Measurements from ENCODE around the gene FRMD8. TPM values are rescaled to one million over a fixed set of nuclear protein-coding genes. Genes with fewer than 3 reads are reported as not detected.

FRMD8 gene
- total RNA-seq, 3 donors from 2014 or later, result 22.9 to 57.0 (median 49.0) TPM

DNA sequence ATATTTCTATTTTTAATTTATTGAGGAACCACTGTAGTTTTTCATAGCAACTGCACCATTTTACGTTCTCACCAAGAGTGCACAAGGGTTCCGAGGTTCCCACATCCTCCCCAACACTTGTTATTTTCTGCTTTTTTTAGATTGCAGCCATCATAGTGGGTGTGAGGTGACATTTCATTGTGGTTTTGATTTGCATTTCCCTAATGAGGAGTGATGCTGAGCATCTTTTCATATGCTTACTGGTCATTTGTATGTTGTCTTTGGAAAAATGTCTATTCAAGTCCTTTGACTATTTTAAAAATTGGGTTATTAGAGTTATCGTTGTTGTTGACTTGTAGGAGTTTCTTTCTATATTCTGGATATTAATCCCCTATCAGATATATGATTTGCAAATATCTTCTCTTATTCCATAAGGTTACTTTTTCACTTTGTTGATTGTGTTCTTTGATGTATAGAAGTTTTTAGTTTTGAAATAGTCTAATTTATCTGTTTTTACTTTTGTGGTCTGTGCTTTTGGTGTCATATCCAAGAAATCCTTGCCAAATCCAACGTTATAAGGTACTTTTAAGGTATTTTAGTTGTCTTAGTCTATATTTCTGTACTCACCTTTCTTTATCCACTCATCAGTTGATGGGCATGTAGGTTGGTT is 45.1 kb downstream of the FRMD8 start:
- peak in 1 of 2 donors; percentile 18 for DNase-seq (ENCODE audit: low spot score in 2 of 2)
- Histone ChIP-seq H3K36me3 (no peaks in the 10 kb centered on the region), H3K27ac (peak overlapping the region in 1 of 2 donors; percentile 31), H3K27me3 (no peaks in the 10 kb centered on the region), H3K4me3 (peak overlapping the region in 1 of 3 donors; percentile 11), H3K4me1 (peaks cover 0 to 4% of the 10 kb centered on the region in 2 donors), H3K9me3 (no peaks in the 10 kb centered on the region)
- TF ChIP-seq POLR2AphosphoS5 (IDR thresholded peaks at IDR 0.05) (peak in 1 of 3 donors; percentile 51), POLR2A (IDR thresholded peaks at IDR 0.05) (no peak)
- TF ChIP-seq, protein P1, sequence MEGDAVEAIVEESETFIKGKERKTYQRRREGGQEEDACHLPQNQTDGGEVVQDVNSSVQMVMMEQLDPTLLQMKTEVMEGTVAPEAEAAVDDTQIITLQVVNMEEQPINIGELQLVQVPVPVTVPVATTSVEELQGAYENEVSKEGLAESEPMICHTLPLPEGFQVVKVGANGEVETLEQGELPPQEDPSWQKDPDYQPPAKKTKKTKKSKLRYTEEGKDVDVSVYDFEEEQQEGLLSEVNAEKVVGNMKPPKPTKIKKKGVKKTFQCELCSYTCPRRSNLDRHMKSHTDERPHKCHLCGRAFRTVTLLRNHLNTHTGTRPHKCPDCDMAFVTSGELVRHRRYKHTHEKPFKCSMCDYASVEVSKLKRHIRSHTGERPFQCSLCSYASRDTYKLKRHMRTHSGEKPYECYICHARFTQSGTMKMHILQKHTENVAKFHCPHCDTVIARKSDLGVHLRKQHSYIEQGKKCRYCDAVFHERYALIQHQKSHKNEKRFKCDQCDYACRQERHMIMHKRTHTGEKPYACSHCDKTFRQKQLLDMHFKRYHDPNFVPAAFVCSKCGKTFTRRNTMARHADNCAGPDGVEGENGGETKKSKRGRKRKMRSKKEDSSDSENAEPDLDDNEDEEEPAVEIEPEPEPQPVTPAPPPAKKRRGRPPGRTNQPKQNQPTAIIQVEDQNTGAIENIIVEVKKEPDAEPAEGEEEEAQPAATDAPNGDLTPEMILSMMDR (IDR thresholded peaks at IDR 0.05), result no peak
- intact Hi-C loops (cut with DNase I; ENCODE audit: low total_unique reads), result no loop called here

DNA sequence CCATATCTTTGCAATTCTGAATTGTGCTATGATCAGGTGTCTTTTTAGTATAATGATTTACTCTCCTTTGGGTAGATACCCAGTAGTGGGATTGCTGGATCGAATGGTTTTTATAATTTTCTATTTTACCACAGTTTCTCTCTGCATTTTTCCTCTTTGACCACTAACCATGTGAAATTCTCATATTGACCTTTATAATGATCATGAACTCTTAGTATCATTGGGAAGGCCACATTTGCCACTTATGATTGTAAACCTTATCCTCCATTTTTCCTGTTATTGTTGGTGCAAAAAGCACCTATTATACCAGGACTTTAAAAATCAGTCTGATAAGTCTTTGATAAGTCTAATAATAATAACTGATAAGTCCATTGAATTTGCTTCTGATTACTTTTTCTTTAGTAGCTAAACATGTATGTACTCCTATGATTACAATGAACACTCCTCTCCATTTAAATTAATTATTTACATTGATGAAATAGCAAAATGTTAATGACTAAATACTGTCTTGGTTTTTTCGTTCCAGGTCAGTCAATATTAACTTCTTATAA is 45.7 kb downstream of the FRMD8 start:
- TF ChIP-seq POLR2AphosphoS5 (IDR thresholded peaks at IDR 0.05), result no peak
- TF ChIP-seq, protein P1 (IDR thresholded peaks at IDR 0.05), result no peak
- Histone ChIP-seq H3K9me3 (no peaks in the 10 kb centered on the region), H3K27ac (peak overlapping the region in 1 of 2 donors; percentile 31), H3K4me1 (peaks cover 0 to 4% of the 10 kb centered on the region in 2 donors), H3K4me3 (no peak overlapping the region), H3K36me3 (no peaks in the 10 kb centered on the region), H3K27me3 (no peaks in the 10 kb centered on the region)
- intact Hi-C loops (cut with DNase I; ENCODE audit: low total_unique reads), result no loop called here
- no peak for DNase-seq (ENCODE audit: low spot score in 2 of 2)

DNA sequence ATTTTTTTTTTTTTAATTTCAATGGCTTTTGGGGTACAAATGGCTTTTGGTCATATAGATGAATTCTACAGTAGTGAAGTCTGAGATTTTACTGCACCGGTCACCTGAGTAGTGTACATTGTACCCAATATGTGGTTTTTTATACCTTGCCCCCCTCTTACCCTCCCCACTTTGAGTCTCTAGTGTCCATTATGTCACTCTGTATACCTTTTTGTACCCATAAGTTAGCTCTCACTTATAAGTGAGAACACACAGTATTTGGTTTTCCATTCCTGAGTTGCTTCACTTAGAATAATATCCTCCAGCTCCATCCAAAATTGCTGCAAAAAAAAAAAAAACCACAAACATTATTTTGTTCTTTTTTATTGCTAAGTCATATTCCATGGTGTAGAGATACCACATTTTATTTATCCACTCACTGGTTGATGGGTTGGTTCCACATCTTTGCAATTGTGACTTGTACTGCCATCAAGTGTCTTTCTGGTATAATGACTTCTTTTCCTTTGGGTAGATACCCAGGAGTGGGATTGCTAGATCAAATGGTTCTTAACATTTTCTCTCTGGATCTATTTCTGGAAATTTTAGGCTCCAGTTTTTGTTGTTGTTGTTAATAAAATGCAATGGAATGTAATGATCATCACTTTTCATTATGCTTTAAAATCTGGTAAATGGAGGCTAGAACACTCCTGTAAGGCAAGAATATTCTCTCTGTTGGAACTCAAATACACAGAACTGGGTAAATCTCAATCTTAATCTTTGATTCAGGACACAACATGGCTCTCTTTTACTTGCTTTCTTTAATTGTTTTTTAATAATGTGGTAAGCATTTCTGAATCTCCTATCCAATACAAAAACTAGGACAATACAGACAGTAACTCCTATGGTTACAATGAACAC is 46.5 kb downstream of the FRMD8 start:
- Histone ChIP-seq H3K27me3 (no peaks in the 10 kb centered on the region), H3K36me3 (no peaks in the 10 kb centered on the region), H3K27ac (peak overlapping the region in 1 of 2 donors; percentile 31), H3K4me3 (no peak overlapping the region), H3K4me1 (peaks cover 0 to 4% of the 10 kb centered on the region in 2 donors), H3K9me3 (no peaks in the 10 kb centered on the region)
- DNase-seq (ENCODE audit: low spot score in 2 of 2), result peak in 1 of 2 donors; percentile 10
- intact Hi-C loops (cut with DNase I; ENCODE audit: low total_unique reads), result no loop called here
- TF ChIP-seq POLR2AphosphoS5 (IDR thresholded peaks at IDR 0.05) (no peak), POLR2A (IDR thresholded peaks at IDR 0.05) (no peak)
- TF ChIP-seq, protein P1 (IDR thresholded peaks at IDR 0.05), result no peak

DNA sequence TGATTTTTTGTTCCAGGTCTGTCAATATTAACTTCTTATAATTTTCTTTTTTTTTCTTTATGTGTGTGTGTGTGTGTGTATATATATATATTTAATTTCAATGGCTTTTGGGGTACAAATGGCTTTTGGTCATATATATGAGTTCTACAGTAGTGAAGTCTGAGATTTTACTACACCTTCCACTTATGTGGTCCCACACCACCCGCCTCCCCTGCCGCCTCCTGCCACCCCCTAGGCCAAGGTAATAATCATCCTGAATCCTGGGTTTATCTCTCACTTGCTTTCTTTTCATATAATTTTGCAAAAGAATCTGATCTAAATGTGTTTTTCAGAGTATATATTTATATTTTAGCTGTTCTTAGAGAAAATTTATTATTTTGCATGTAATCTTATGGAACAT is 47.2 kb downstream of the FRMD8 start:
- Histone ChIP-seq H3K36me3 (no peaks in the 10 kb centered on the region), H3K9me3 (no peaks in the 10 kb centered on the region), H3K27ac (no peak overlapping the region), H3K27me3 (no peaks in the 10 kb centered on the region), H3K4me1 (peaks cover 0 to 4% of the 10 kb centered on the region in 2 donors), H3K4me3 (no peak overlapping the region)
- peak in 1 of 2 donors; percentile 12 for DNase-seq (ENCODE audit: low spot score in 2 of 2)
- no peak for TF ChIP-seq POLR2A (IDR thresholded peaks at IDR 0.05)
- no peak for TF ChIP-seq POLR2AphosphoS5 (IDR thresholded peaks at IDR 0.05)
- TF ChIP-seq, protein P1 (IDR thresholded peaks at IDR 0.05), result no peak
- intact Hi-C loops (cut with DNase I; ENCODE audit: low total_unique reads), result no loop called here
